NCI-H526 treated with DMSO at 0.1 percent for 48 hours (cell line): ENCODE data around the gene CLTCL1.
"Not testable (repeated sequence)": the region's sequence is repeated elsewhere in the genome, so short reads cannot be mapped to it uniquely, and the experiment has no call there.

ENCODE experiments used
- DNase-seq: peaks from one replicate; lab custom pipeline; 2025; lab: John Stamatoyannopoulos, UW

Gene CLTCL1

DNA sequence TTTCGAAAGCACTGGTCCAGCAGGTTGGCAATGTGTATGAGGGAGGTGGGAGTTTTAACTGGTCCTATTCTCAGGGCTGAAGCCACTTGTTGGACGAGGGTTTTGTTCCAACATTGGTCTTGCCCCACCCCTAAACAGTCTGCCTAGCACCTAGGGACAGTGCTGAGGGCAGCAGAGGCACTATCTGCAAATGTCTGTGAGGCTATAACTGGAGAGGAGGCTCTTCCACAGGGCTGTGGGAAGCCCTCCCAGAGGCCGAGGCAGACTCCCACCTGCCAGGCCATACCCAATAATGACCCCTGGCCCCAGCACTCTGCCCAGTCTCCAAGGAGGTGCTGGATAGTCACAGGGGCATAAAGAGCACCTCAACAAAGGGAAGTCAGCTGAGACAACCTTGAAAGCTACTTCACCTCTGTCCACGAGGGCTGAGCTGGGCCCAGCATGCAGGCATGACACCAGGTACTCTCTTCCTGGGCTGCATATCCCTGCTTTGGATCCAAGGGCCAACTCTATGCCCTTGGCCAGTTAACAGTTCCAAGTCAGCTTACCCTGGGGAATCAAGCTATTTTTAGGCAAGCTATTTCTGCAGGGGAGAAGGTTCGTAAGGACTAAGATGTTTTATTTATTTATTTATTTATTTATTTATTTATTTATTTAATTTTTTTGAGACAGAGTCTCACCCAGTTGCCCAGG, 72.8 kb downstream of the CLTCL1 start:
- DNase-seq: no peak

DNA sequence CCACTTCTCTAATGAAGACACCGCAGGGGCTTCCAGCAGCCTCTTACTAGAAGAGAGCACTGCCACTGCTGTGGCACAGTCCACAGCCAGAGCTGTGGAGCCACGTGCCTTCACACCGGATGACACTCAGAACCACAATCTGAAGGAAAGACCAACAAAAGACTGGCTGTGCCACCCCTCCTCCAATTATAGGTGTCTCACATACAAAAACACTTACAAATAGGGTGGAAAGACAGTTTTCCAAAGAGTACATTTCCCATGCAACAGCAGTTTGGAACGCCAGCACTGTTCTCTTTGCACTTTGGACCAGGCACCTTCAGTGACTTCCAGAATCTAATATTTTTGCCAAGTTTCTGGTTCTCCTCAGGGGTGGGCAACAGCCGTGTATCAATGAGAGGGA, 74.9 kb downstream of the CLTCL1 start:
- DNase-seq: no peak

DNA sequence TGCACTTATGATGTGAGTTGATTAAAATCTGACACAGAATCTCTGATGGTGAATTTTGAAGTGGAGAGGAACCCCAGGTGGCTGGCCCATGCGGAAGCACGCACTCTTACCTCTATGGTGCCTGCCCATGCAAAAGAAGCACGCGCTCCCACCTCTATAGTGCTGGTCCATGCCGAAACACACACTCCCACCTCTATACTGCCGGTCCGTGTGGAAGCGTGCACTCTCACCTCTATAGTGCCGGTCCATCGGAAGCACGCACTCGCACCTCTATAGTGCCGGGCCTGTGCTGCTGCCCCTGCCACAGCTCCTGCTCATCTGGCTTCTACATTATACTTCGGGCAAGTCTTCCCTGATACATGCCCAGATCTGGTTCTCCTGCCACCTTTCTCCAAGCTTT, 76.2 kb downstream of the CLTCL1 start:
- no peak for DNase-seq

DNA sequence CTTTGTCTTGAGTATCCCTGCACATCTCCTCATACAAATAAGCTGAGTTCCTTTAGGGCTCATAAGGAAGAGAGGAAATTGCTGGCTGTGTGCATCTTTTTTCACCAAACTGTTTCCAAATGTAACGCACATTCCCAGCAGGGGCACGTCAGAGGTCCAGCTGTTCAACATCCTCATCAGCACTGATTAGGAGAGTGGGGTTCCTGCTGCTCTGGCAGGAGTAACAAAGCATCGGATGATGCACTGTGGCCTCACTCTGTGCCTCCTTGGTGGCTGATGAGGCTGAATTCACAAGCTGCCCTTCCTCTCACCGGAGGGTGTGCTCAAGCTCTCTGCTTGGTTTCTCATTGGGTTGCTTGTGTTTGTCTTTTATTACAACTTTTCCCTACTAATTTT, 77.4 kb downstream of the CLTCL1 start:
- no peak for DNase-seq

DNA sequence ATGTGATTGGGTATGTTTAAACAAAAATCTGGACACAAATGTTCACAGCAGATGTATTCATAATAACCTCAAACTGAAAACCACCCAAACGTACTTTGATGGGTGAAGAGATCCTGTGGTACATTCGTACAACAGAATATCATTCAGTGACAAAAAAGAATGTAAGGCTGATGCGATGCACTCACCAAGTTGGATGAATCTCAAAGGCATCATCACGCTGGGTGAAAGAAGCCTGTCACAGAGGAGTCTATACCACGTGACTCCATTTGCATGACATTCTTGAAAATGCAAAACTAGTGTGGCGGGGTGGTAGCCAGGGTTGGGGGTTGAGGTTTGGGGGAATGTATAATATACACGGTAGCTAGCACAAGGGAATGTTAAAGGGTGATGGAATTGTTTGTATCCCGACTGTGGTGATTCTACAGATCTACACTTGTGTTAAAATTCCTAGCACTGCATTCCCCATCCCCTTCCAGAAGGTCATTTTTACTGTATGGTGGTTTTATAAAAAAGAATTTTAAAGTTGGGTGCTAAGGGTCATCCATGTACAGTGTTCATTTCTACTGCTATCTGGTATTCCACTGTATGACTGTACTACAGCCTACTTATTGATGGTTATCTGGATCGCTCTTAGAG, 78.0 kb downstream of the CLTCL1 start:
- peak; percentile 31 for DNase-seq

DNA sequence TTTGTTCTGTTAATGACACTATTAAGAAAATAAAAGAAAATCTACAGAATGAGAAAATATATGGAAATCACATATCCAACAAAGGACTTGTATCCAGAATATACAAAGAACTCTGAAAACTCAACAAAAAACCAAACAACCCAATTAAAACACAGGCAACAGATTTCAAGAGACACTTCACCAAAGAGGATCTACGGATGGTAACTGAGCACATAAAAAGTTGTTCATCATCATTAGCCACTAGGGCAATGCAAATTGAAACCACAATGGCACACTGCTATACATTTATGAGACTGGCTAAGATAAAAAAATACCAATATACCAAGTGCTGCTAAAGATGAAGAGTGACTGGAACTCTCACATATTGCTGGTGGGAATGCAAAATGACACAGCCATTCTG, 78.5 kb downstream of the CLTCL1 start:
- no peak for DNase-seq

DNA sequence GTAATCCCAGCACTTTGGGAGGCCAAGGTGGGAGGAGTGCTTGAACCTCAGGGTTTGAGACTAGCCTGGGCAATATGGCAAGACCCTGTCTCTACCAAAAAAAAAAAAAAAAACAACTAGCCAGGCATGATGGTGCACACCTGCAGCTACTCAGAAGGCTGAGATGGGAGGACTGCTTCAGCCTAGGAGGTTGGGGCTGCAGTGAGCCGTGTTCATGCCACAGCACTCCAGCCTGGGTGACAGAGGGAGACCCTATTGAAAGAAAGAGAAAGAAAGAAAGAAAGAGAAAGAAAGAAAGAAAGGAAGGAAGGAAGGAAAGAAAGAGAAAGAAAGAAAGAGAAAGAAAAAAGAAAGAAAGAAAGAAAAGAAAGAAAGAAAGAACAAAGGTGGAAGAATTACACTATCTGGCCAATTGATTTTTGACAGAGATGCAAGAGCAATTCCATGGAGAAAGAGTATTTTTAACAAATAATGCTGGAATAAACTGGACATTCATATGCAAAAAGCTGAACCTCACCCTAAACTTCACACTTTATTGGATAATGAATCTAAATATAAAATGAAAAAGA, 79.1 kb downstream of the CLTCL1 start:
- DNase-seq: no peak

DNA sequence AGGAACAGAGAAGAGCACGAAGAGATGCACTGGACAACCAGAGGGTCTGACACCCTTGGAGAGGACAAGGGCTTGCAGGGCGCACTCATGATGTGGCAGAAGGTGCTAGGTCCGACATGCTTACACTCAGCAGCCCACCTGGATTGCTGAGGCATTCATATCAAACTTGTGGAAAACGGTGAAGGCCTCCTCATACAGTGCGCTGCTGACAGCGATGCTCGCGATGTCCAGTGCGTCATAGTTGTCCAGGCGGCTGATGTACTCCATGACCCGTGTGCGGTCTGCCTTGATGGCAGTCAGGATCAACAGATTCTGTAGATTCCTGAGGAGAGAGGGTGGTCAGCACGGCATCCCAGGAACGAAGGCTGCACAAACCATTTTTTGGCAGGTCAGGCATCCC, 81.3 kb downstream of the CLTCL1 start:
- DNase-seq: no peak

DNA sequence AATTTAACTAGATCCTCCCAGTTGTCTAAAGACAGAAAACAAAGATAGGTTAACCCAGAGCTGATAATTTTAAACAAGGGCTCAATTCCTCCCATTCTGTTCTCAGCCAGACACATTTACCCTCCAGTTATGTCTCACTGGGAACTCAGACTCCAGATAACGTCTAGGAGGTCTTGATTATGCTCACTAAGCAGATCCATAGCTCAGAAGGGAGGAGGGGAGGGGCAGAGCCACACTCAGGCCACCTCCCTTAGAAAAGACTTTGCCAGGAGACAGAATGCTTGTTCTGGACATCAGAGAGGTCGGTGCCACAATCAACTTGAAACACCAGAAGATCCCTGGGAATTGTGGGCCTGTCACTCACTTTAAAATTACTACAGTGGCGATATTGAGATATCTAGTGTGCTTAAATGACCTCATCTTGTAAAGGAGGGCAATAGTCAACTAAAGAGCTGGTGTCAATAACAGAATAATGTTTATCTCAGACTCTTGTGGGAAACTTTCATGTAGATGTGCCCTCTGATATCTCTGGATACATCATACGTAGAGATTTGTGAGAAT, 83.2 kb downstream of the CLTCL1 start:
- DNase-seq: no peak

DNA sequence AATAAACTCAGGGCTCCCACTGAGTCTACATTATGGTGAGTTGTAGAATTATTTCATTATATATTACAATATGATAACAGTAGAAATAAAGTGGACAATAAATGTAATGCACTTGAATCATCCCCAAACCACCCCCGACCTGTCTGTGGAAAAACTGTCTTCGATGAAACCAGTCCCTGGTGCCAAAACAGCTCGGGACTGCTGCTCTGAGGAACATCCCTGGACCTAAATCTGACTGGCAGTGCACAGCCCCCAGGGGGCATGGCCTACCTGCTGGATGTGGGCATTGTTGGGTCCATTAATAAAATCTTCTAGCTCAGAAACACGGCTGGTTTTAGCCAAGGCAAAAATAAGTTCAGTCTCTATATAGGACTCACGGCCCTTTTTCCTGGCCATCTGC, 83.6 kb downstream of the CLTCL1 start:
- DNase-seq: no peak

DNA sequence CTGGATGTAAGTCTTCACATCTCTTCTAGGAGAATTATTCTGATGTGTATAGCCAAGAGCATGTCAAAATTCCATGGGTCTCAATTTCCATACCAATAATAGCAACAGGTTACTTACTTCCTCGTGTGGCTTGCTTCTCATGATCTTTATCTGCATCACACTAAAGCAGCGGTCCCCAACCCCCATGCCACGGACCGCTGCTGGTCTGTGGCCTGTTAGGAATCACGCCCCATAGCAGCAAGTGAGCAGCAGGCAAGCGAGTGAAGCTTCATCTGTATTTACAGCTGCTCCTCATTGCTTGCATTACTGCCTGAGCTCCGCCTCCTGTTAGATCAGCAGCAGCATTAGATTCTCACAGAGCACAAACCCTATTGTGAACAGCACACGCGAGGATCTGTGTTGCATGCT, 84.1 kb downstream of the CLTCL1 start:
- no peak for DNase-seq

DNA sequence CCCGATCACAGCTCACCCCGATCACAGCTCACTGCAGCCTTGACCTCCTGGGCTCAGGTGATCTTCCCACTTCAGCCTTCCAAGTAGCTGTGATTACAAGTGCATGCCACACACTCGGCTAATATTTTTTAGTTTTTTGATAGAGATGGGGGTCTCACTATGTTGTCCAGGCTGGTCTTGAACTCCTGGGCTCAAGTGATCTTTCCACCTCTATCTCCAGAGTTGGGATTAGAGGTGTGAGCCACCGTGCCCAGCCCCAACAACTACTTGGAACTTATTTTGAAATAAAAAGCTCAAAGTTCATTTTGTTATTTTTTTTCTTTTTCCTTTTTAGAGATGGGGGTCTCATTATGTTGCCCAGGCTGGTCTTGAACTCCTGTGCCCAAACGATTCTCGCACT, 85.2 kb downstream of the CLTCL1 start:
- DNase-seq: no peak

DNA sequence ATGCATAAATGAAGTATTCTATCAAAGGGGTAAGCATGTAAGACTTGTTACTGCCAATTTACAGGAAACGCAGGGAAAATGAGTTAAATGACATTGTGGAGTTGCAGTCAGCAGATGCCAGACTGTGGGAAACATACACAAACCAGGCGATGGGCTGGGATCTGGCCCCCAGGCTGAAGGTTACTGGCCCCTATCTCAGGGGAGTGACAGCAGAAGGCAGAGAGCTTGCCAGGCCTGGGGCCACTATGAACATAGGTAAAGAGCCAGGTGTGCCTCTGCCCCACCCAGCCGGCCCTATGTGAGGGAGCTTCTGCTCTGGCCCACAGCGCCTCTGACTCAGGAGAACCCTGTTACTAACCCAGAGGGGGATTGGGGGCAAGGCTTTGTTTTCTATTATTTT, 86.9 kb downstream of the CLTCL1 start:
- no peak for DNase-seq

DNA sequence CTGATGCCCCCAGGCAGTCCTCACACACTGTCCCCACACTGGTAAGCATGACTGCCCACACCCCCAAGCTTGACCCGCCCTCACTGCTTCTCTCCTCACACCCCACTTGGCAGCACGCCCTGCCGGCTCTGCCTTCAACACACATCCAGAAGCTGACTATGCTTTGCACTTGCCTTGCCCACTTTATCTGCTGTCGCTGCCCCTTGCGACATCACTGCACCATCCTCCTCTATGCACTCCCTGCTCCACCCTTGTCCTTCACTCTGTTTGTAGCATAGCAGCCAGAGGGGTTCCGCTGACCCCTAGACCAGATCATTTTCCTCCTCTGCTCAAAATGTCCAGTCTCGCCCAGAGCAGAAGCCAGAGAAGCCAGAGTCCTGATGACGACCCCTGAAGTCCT, 87.7 kb downstream of the CLTCL1 start:
- DNase-seq: no peak

DNA sequence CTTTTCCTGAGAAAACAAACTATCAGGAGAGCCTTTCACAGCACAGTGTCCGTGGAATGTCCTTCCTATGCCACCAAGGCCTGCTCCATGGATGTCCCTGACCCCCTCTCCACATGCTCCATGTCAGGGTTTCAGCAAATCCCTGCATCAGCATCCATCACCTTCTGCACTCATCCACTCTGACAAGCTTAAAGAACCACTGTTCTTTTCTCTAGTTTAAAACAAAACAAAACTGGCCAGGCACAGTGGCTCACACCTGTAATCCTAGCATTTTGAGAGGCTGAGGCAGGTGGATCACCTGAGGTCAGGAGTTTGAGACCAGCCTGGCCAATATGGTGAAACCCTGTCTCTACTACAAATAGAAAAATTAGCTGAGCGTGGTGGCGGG, 88.7 kb downstream of the CLTCL1 start:
- not testable (repeated sequence) for DNase-seq

DNA sequence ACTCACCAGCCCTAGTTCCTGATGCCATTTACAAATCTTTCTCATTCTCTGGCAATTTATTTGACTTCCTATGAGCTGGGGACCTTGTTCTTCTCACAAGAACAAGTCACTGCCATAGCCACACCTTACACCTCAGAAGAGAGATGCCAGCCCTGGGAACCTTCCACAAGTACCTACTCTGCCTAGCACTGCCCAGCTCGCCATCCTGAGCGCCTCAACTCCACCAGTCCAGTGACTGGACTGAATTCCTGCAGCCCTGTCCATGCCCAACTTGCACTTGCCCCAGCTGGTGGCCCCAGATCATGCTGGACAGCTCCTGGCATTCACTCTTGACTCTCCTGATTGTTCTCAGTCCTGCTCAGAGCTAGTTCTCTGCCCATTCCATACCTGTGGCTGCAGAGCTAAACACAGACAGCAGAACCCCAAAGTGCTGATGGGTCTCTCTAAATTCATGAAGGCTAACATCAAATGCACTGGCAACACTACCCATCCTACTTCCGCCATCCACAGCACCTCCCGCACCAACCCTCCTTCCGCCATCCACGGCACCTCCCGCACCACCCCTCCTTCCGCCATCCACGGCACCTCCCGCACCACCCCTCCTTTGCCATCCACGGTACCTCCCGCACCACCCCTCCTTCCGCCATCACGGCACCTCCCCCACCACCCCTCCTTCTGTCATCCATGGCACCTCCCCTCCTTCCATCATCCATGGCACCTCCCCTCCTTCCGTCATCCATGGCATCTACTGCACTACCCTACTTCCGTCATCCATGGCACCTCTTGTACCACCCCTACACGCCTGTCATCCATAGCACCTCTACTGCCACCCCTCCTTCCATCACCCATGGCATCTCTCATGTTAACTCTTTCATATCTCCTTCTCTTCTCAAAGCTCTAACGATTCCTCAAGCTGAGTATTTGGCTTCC, 89.4 kb downstream of the CLTCL1 start:
- no peak for DNase-seq

DNA sequence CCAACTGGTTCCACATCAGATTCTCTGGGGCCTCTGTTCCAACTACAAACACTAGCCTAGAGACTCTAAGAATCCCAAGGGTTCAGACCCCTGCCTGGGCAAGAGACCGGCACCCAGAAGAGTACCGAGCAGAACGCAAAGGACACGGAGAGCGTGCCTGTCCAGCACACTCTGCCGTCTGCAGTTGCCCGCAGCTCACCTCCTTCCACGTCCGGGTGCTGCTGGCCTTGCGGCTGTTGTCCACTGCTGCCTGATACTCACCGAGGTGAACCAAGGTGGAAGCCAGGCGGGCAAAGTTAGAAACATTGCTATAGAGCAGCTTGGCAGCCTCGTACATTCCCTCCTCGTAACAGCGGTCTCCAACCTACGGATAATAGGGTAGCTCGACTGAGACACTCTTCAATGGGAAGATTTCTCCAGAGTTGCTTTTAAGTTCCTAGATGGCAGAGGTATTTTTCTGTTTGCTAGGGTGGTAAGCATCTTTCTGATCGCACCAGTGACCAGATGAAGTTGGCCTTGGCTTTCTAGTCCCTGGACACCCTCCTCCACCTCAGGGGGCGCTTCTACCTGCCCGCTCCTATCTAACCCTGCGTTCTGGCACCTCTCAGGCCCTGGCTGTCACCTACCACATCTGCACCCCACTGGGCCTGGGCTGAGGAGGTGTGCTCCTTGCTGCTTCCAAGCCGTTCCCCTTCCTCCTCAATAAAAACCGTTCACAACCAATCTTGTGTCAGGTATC, 90.2 kb downstream of the CLTCL1 start:
- no peak for DNase-seq

DNA sequence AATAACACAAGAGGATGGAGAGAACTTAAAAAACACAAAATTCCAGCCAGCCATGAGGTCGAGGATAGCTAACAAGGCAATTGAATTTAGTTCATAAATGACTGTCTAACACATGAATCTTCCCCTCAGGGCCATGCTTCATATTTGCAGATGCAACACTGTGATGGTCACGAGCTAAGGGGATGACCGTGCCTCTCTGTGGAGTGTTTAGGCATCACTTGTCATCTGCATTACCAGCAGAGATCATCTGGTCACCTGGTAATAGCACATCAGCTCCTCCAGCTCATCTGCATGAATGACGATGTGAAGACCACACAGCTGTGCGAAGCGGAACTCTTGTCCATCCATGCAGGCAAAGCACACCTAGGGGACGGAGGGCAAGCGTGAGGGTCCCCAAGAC, 92.0 kb downstream of the CLTCL1 start:
- DNase-seq: no peak

DNA sequence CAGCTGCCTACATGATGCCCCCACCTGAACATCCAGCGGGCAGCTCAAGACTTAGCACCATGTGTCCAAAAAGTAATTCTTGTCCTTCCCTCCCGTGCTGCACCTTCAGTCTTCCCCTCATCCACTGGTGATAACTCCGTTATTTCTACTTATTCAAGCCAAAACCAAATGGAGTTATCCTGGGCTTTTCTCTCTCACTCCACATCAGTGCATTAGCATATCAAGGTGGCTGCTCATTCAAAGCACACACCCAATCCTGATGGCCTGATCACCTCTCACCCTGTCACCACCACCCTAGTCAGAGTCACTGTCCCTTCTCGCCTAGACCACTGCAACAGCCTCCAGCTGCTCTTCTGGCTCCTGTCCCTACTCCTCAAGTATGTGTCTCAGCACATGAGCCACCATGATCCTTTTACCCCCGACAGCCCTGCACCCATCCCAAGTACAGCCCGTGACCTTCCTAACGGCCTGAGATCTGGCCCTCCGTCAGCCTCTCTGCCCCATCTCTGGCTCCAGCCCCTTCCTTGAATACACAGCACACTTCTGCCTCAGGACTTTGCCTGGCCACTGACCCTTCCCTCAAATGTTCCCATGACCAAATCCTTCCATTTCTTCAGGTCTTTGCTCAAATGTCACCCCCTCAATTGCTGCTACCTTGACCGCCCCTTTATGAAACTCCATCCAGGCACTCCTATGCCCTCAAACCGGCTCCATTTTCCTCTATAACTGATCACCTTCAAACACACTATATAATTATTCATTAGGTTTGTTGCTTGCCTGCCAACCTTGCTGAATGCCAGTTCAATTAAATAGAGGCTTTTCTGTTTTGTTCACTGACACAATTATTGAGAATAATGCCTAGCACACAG, 93.3 kb downstream of the CLTCL1 start:
- DNase-seq: no peak

DNA sequence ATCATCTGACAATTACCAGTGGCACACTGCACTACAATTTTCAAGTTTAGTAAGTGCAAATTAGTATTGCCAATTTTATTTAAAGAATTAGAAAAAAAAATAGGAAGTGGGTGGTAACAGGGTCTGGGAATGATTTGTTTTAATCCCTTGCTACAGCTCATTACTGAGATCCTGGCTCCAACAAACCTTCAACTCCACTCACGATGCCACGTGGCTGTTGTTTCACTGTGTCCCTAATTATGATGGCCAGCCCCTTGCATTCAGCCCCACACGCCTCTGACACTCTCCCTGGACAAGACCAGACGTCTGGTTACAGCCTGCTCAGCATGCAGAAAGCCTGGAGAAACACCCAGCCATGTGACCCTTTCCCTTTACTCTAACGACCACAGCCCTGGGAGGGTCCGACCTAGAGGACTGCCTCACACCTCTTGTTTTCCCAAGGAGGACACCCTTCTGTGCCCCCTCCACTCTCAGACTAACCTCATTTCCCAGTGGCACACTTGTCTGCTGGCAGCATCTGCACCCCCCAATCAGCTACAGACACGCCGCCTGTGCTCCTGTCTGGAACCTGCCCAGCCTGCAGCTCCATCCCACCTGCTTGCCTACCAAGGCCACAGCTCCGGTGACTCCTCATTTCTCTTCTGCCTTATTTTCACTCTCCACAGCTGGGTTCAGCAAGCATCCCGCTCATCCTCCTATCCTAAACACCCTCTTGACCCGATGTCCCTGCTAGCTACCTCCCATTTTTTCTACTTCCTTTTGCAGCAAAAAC, 94.5 kb downstream of the CLTCL1 start:
- DNase-seq: no peak
